HG03280 (cell line): ENCODE measurements around the gene PHYHIPL.

Experiments used
- ATAC-seq: cut with Tn5 transposase; IDR thresholded peaks from one replicate; pipeline ENCODE4 v1.9.1; 2021; ENCODE audit warnings: mild to moderate bottlenecking, moderate library complexity; ENCODE audit not compliant: unreplicated experiment

Gene PHYHIPL

DNA sequence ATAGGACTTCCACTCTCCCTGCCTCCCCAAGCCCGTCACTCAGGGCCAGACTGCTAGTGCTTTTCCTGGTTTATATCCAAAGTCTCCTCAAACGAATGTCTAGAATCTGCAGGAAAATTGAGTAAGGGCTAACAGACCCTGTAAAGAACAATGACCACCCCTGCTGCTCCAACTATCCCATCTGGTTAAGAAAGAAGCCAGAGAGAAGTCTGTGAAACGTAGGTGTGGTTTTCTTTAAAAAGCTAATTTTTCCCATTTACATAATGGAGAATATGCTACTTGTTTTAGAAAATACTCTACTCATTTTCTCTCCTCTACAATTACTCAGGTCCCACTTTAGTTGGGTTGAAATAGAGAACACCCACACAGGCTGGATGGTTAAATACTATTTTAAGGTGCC lies 113.4 kb downstream of the PHYHIPL start:
- ATAC-seq = no peak

GRCh38 chr10:59290448-59290847 lies 114.0 kb downstream of the PHYHIPL start:
- no peak for ATAC-seq
